Activated CD4-positive, alpha-beta T cell treated with anti-CD3 and anti-CD28 coated beads, Interleukin-2, amount 50 U/mL, for 4 hours (primary cell): Measurements from ENCODE around the gene LAMC2.

Experiments
- DNase-seq, 2 experiments: peaks; one replicate each; pipeline ENCODE4 v3.0.0-alpha.2; 2020

LAMC2 gene

GRCh38 chr1:183290628-183291027 lies 104.6 kb downstream of the LAMC2 start:
- DNase-seq = no peak

- no peak for DNase-seq
Observed at GRCh38 chr1:183291216-183291762, 105.2 kb downstream of the LAMC2 start.

- DNase-seq = no peak
Observed at GRCh38 chr1:183291802-183292514, 105.9 kb downstream of the LAMC2 start.

GRCh38 chr1:183293241-183293640 lies 107.2 kb downstream of the LAMC2 start:
- no peak for DNase-seq

GRCh38 chr1:183293876-183294275 lies 107.8 kb downstream of the LAMC2 start:
- no peak for DNase-seq
